Rectal smooth muscle tissue (tissue), 1 donor: ENCODE data around the gene GRB10.

Experiments used
- H3K27ac ChIP-seq: one replicate; pipeline ENCODE4 v1.7.0; 2013; ENCODE audit warnings: low read depth, low read length, inconsistent platforms
- H3K27me3 ChIP-seq: one replicate; pipeline ENCODE4 v1.7.0; 2013; ENCODE audit warnings: low read length; ENCODE audit not compliant: control insufficient read depth, insufficient read depth
- H3K36me3 ChIP-seq: one replicate; pipeline ENCODE4 v1.7.0; 2013; ENCODE audit warnings: low read length; ENCODE audit not compliant: control insufficient read depth, insufficient read depth
- H3K4me1 ChIP-seq: one replicate; pipeline ENCODE4 v1.7.0; 2013; ENCODE audit warnings: low read length; ENCODE audit not compliant: control insufficient read depth, insufficient read depth
- H3K4me3 ChIP-seq: one replicate; pipeline ENCODE4 v1.7.0; 2013; ENCODE audit warnings: low read length
- H3K9ac ChIP-seq: one replicate; pipeline ENCODE4 v1.7.0; 2013; ENCODE audit warnings: low read length

GRB10 gene

GRCh38 chr7:50673096-50673495 lies 109.6 kb downstream of the GRB10 start:
- H3K36me3 ChIP-seq: peaks cover 7% of the 10 kb centered on the region

GRCh38 chr7:50672045-50672444 lies 110.7 kb downstream of the GRB10 start:
- Histone ChIP-seq H3K36me3 (peaks cover 7% of the 10 kb centered on the region), H3K27me3 (no peaks in the 10 kb centered on the region), H3K9ac (no peak overlapping the region), H3K27ac (peak overlapping the region; percentile 40), H3K4me1 (peaks cover 29% of the 10 kb centered on the region), H3K4me3 (no peak overlapping the region)

More at GRCh38 chr7:50673096-50673495, 109.6 kb downstream of the GRB10 start:
- no peak overlapping the region for H3K27ac ChIP-seq
- no peak overlapping the region for H3K9ac ChIP-seq
- no peak overlapping the region for H3K4me3 ChIP-seq
- H3K4me1 ChIP-seq: peaks cover 18% of the 10 kb centered on the region
- H3K27me3 ChIP-seq: no peaks in the 10 kb centered on the region

- Histone ChIP-seq H3K36me3 (peaks cover 7% of the 10 kb centered on the region), H3K27me3 (no peaks in the 10 kb centered on the region), H3K27ac (peak overlapping the region; percentile 40), H3K9ac (no peak overlapping the region), H3K4me1 (peaks cover 30% of the 10 kb centered on the region), H3K4me3 (no peak overlapping the region)
Measured at GRCh38 chr7:50671386-50671785, 111.3 kb downstream of the GRB10 start.

GRCh38 chr7:50669890-50670289 lies 112.8 kb downstream of the GRB10 start:
- Histone ChIP-seq H3K4me3 (no peak overlapping the region), H3K27me3 (no peaks in the 10 kb centered on the region), H3K9ac (no peak overlapping the region), H3K4me1 (peaks cover 18% of the 10 kb centered on the region), H3K27ac (no peak overlapping the region), H3K36me3 (peaks cover 7% of the 10 kb centered on the region)

GRCh38 chr7:50667789-50668226 lies 114.9 kb downstream of the GRB10 start:
- Histone ChIP-seq H3K27ac (peak overlapping the region; percentile 76), H3K27me3 (no peaks in the 10 kb centered on the region), H3K9ac (no peak overlapping the region), H3K4me3 (no peak overlapping the region), H3K4me1 (peaks cover 23% of the 10 kb centered on the region), H3K36me3 (peaks cover 3% of the 10 kb centered on the region)

GRCh38 chr7:50667338-50667737 lies 115.4 kb downstream of the GRB10 start:
- Histone ChIP-seq H3K4me3 (no peak overlapping the region), H3K27me3 (no peaks in the 10 kb centered on the region), H3K4me1 (peaks cover 23% of the 10 kb centered on the region), H3K9ac (no peak overlapping the region), H3K36me3 (peaks cover 3% of the 10 kb centered on the region), H3K27ac (peak overlapping the region; percentile 76)

- Histone ChIP-seq H3K4me3 (no peak overlapping the region), H3K9ac (no peak overlapping the region), H3K4me1 (peaks cover 23% of the 10 kb centered on the region), H3K27me3 (no peaks in the 10 kb centered on the region), H3K27ac (no peak overlapping the region), H3K36me3 (peaks cover 3% of the 10 kb centered on the region)
Measured at GRCh38 chr7:50666124-50666496, 116.6 kb downstream of the GRB10 start.

- peaks cover 23% of the 10 kb centered on the region for H3K4me1 ChIP-seq
- H3K9ac ChIP-seq: no peak overlapping the region
- no peaks in the 10 kb centered on the region for H3K27me3 ChIP-seq
- peaks cover 3% of the 10 kb centered on the region for H3K36me3 ChIP-seq
- no peak overlapping the region for H3K27ac ChIP-seq
- H3K4me3 ChIP-seq: no peak overlapping the region
Measured at GRCh38 chr7:50665403-50666123, 117.1 kb downstream of the GRB10 start.

GRCh38 chr7:50664937-50665336 lies 117.8 kb downstream of the GRB10 start:
- Histone ChIP-seq H3K4me3 (no peak overlapping the region), H3K4me1 (peaks cover 23% of the 10 kb centered on the region), H3K27ac (no peak overlapping the region), H3K9ac (no peak overlapping the region), H3K36me3 (peaks cover 3% of the 10 kb centered on the region), H3K27me3 (no peaks in the 10 kb centered on the region)

- Histone ChIP-seq H3K27ac (no peak overlapping the region), H3K4me3 (no peak overlapping the region), H3K9ac (no peak overlapping the region), H3K4me1 (peaks cover 23% of the 10 kb centered on the region), H3K27me3 (no peaks in the 10 kb centered on the region), H3K36me3 (peaks cover 3% of the 10 kb centered on the region)
Measured at GRCh38 chr7:50664461-50664922, 118.2 kb downstream of the GRB10 start.

GRCh38 chr7:50663396-50664102 lies 119.1 kb downstream of the GRB10 start:
- Histone ChIP-seq H3K4me3 (no peak overlapping the region), H3K4me1 (peaks cover 22% of the 10 kb centered on the region), H3K9ac (no peak overlapping the region), H3K27me3 (no peaks in the 10 kb centered on the region), H3K36me3 (peaks cover under 1% of the 10 kb centered on the region), H3K27ac (no peak overlapping the region)

GRCh38 chr7:50662996-50663395 lies 119.7 kb downstream of the GRB10 start:
- Histone ChIP-seq H3K4me3 (no peak overlapping the region), H3K9ac (no peak overlapping the region), H3K36me3 (no peaks in the 10 kb centered on the region), H3K27ac (no peak overlapping the region), H3K4me1 (peaks cover 19% of the 10 kb centered on the region), H3K27me3 (no peaks in the 10 kb centered on the region)
